ENCODE data around the gene TMTC2. TPM values are rescaled to one million over a fixed set of nuclear protein-coding genes. Genes with fewer than 3 reads are reported as not detected.

TMTC2 gene
- polyA plus RNA-seq, 1 experiment, result 1.6 TPM

DNA sequence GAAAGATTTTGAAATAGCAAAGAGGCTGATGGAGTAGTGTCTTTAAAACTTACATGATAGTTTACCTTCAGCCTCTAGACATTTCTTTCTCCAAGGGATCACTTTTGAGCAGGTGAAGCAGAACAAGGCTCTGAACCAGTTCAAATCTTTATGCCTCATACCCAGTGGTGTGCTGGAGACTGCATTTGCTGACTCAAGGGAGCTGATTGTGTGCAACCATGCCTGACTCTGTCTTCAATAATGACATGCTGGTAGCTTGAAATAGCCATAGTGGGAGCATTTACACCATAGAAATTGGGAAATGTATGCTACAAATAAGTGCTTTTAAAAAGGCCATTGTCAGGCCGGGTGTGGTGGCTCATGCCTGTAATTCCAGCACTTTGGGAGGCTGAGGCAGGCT, 482.0 kb downstream of the TMTC2 start:
- H3K4me3 ChIP-seq (ENCODE audit: low read depth, low read length), result no peak overlapping the region
- DNase-seq (ENCODE audit: low read depth, low spot score), result no peak
- H3K27me3 ChIP-seq (ENCODE audit: control insufficient read depth, insufficient read depth, low read length), result no peaks in the 10 kb centered on the region
- H3K9me3 ChIP-seq (ENCODE audit: control insufficient read depth, insufficient read depth, low read length), result no peaks in the 10 kb centered on the region
- no peak overlapping the region for H3K27ac ChIP-seq (ENCODE audit: low read depth, low read length)
- POLR2A ChIA-PET, result no interaction called here
- CTCF ChIA-PET, result no interaction called here
- TF ChIP-seq, protein P1, sequence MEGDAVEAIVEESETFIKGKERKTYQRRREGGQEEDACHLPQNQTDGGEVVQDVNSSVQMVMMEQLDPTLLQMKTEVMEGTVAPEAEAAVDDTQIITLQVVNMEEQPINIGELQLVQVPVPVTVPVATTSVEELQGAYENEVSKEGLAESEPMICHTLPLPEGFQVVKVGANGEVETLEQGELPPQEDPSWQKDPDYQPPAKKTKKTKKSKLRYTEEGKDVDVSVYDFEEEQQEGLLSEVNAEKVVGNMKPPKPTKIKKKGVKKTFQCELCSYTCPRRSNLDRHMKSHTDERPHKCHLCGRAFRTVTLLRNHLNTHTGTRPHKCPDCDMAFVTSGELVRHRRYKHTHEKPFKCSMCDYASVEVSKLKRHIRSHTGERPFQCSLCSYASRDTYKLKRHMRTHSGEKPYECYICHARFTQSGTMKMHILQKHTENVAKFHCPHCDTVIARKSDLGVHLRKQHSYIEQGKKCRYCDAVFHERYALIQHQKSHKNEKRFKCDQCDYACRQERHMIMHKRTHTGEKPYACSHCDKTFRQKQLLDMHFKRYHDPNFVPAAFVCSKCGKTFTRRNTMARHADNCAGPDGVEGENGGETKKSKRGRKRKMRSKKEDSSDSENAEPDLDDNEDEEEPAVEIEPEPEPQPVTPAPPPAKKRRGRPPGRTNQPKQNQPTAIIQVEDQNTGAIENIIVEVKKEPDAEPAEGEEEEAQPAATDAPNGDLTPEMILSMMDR (IDR thresholded peaks at IDR 0.05; ENCODE audit: low read depth, low read length), result no peak

DNA sequence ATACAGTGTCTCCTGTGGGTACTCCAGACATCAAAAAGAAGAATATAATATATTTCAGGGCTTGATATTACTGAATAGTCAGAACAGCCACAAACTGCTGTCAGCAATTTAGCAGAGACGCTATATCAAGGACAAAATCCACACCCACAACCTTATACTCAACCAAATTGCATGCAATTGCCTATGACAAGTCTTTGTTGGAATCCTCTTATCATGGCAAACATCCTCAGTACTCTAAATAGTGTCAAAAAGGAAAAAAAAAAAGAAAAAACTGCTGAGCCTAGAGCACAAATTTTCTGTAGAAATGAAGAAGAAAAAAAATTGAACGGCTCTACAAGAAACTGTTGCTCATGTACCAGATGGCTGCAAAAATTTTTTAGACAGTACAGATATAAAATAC, 485.7 kb downstream of the TMTC2 start:
- POLR2A ChIA-PET, result no interaction called here
- H3K4me3 ChIP-seq (ENCODE audit: low read depth, low read length), result no peak overlapping the region
- no peak overlapping the region for H3K27ac ChIP-seq (ENCODE audit: low read depth, low read length)
- TF ChIP-seq, protein P1 (IDR thresholded peaks at IDR 0.05; ENCODE audit: low read depth, low read length), result no peak
- no peak for DNase-seq (ENCODE audit: low read depth, low spot score)
- H3K9me3 ChIP-seq (ENCODE audit: control insufficient read depth, insufficient read depth, low read length), result 0 out of 2 replicates have a peak, but pooled peaks cover 2% of the 10 kb centered on the region
- H3K27me3 ChIP-seq (ENCODE audit: control insufficient read depth, insufficient read depth, low read length), result no peaks in the 10 kb centered on the region
- CTCF ChIA-PET, result no interaction called here

DNA sequence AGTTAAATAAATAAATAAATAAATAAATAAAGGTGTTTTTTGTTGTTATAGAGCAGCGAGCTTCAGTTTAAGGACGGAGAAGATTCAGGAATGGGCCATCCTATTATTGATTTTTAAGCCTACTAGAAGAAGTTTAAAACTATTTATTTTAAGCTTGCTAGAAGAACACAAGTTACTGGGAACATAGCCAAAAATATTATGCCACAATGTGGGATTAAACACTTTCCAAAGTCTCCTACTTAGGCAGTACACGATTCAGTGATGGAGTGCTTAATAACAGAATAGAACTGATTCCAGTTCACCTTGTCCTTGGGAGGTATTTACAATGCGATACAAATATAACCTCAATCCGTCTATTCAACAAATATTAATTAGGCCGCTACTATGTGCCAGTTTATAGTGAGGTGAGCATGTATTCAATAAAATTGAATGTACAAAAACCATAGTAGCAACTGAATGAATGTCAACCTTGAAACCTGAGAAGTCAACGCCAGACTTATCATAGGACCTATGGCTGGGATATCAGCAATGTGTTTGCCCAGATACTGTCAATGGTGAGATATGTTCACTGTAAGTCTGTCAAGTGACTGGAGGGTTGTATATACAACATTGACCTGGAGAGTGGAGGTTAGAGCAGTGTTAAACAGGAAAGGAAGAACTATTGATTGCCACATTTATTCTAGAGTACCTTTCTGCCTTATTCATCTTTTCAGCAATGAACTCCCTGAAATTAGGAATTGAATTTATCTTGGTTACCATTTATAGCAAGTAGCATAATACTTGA, 486.4 kb downstream of the TMTC2 start:
- Histone ChIP-seq H3K4me3 (ENCODE audit: low read depth, low read length) (no peak overlapping the region), H3K9me3 (ENCODE audit: control insufficient read depth, insufficient read depth, low read length) (0 out of 2 replicates have a peak, but pooled peaks cover 2% of the 10 kb centered on the region), H3K27me3 (ENCODE audit: control insufficient read depth, insufficient read depth, low read length) (no peaks in the 10 kb centered on the region), H3K27ac (ENCODE audit: low read depth, low read length) (no peak overlapping the region)
- DNase-seq (ENCODE audit: low read depth, low spot score), result no peak
- CTCF ChIA-PET, result no interaction called here
- TF ChIP-seq, protein P1 (IDR thresholded peaks at IDR 0.05; ENCODE audit: low read depth, low read length), result no peak
- POLR2A ChIA-PET, result no interaction called here

DNA sequence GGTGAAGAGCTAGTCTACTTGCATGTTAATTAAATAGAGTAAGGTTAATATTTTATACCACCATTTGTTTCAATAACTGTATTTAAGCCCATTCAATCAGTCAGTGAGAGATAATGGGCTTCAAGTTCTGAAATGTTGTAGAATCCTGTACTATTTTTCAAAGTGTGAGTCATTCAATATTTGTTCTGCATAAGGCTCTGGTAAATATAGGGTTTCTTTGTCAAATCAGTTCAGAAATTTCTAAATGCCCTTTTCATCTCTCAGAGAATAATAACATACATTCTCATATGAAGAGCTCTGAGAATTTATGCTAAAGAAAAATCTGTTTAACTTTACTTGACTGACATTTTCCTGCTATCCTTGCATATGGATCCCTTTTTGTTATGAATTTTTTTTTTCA, 493.3 kb downstream of the TMTC2 start:
- Histone ChIP-seq H3K27me3 (ENCODE audit: control insufficient read depth, insufficient read depth, low read length) (no peaks in the 10 kb centered on the region), H3K4me3 (ENCODE audit: low read depth, low read length) (no peak overlapping the region), H3K9me3 (ENCODE audit: control insufficient read depth, insufficient read depth, low read length) (0 out of 2 replicates have a peak, but pooled peaks cover 2% of the 10 kb centered on the region), H3K27ac (ENCODE audit: low read depth, low read length) (no peak overlapping the region)
- POLR2A ChIA-PET, result no interaction called here
- no peak for DNase-seq (ENCODE audit: low read depth, low spot score)
- CTCF ChIA-PET, result no interaction called here
- TF ChIP-seq, protein P1 (IDR thresholded peaks at IDR 0.05; ENCODE audit: low read depth, low read length), result no peak

DNA sequence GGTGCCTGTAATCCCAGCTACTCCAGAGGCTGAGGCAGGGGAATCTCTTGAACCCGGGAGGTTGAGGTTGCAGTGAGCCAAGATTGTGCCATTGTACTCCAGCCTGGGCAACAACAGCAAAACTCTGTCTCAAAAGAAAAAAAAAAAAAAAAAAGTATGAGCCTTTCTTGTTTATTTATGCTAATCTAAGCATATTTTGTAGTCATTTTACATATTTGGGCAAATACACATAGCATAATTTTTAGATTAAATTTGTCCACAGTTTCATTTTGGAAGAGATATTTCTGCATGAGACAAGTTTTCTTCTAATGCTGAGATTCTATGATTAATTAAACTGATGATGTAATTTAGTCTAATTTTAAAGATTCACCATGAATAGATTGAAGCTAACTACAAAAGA, 494.4 kb downstream of the TMTC2 start:
- ChIA-PET POLR2A (no interaction called here), CTCF (no interaction called here)
- H3K27ac ChIP-seq (ENCODE audit: low read depth, low read length), result no peak overlapping the region
- TF ChIP-seq, protein P1 (IDR thresholded peaks at IDR 0.05; ENCODE audit: low read depth, low read length), result no peak
- H3K27me3 ChIP-seq (ENCODE audit: control insufficient read depth, insufficient read depth, low read length), result no peaks in the 10 kb centered on the region
- DNase-seq (ENCODE audit: low read depth, low spot score), result no peak
- H3K9me3 ChIP-seq (ENCODE audit: control insufficient read depth, insufficient read depth, low read length), result 0 out of 2 replicates have a peak, but pooled peaks cover 2% of the 10 kb centered on the region
- no peak overlapping the region for H3K4me3 ChIP-seq (ENCODE audit: low read depth, low read length)
